Mononuclear cell (primary cell): ENCODE data around the gene KIF5A. TPM values are rescaled to one million over a fixed set of nuclear protein-coding genes. Genes with fewer than 3 reads are reported as not detected.

Experiments
- H3K27me3 ChIP-seq: 2 replicates; pipeline ENCODE4 v1.6.0; 2011; ENCODE audit warnings: low read length, control low read depth; ENCODE audit not compliant: insufficient read depth
- H3K4me1 ChIP-seq: 2 replicates; pipeline ENCODE4 v1.5.1; 2011; ENCODE audit warnings: mild to moderate bottlenecking, low read length, control low read depth; ENCODE audit not compliant: insufficient read depth
- H3K4me3 ChIP-seq: 2 replicates; pipeline ENCODE4 v1.5.1; 2011; ENCODE audit warnings: mild to moderate bottlenecking, low read length, moderate library complexity
- H3K9me3 ChIP-seq: 2 replicates; pipeline ENCODE4 v1.5.1; 2011; ENCODE audit warnings: low read depth, mild to moderate bottlenecking, control low read depth, low read length
- total RNA-seq: library from RNA; depleted of rRNA; stranded (reverse); fragments of >200 nt; gene quantifications from one replicate; pipeline ENCODE4 v1.2.3, GENCODE V29; 2012

KIF5A gene
- total RNA-seq, 1 donor = 0.21 TPM

DNA sequence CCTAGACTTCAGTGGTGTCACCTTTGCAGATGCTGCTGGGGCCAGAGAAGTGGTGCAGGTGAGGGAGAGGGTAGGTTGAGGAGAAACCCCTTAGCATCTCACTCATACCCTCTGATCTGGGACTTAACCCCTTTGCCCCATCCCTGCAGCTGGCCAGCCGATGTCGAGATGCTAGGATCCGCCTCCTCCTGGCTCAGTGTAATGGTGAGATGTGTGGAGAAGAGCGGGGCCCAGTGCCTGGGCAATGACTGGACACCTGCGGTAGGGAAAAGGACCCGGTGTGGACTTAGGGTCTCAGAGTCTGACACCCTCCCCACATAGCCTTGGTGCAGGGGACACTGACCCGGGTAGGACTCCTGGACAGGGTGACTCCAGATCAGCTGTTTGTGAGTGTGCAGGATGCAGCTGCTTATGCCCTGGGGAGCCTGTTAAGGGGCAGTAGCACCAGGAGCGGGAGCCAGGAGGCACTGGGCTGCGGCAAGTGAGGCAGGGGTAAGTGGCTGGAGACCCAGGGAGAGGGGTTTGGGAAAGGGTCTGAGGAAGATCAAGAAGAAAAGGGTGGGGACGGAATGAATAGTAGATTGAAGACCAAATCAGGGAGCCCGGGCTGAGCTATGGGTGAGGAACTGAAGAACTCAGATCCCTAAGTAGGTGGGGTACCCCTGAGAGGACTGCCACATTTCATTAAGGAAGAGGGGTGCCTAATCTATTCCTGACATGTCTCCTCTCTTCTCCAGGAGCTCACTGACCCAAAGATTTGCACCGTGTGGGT, 75.6 kb downstream of the KIF5A start:
- Histone ChIP-seq H3K4me3 (no peak overlapping the region), H3K9me3 (no peaks in the 10 kb centered on the region), H3K27me3 (peaks cover 96% of the 10 kb centered on the region), H3K4me1 (peaks cover 25% of the 10 kb centered on the region)

DNA sequence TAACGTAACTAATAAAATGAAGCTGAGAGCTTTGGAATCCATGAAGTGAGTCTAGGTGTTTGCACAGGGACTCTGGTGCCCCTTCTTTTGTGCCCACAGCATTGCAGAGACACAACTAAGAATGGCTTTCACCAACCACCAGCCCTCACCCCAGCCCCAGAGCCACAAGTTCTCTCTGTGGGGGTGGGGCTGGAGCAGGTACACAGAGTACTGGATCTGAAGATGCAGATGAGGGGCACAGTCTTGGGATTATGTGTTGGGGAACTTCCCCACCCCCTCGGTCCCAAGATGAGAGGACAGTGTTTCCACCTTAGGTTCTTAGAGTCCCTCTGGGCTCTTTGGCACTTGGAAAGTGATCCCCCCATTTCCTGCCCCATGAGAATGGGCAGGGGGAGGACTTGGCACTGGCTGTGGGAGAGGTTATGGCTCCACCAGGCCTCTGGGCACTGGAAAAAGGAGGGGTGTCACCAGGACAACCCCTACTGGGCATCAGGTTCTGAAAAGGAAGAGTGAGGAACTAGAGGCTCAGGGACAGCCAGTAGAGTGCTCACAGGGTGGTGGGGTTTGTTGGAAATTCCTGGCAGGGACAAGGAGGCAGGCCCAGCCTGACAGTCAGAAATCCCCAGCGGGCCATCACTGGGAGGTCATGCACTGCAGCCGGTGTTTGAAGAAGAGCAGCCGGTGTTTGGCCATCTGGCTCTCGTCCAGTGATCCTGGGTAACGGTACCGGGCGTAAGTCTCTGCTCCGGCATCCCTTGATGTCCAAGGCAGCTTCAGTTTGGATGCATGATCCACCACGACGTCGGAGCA, 76.5 kb downstream of the KIF5A start:
- Histone ChIP-seq H3K27me3 (peaks cover 96% of the 10 kb centered on the region), H3K4me1 (peaks cover 16% of the 10 kb centered on the region), H3K9me3 (no peaks in the 10 kb centered on the region), H3K4me3 (no peak overlapping the region)

DNA sequence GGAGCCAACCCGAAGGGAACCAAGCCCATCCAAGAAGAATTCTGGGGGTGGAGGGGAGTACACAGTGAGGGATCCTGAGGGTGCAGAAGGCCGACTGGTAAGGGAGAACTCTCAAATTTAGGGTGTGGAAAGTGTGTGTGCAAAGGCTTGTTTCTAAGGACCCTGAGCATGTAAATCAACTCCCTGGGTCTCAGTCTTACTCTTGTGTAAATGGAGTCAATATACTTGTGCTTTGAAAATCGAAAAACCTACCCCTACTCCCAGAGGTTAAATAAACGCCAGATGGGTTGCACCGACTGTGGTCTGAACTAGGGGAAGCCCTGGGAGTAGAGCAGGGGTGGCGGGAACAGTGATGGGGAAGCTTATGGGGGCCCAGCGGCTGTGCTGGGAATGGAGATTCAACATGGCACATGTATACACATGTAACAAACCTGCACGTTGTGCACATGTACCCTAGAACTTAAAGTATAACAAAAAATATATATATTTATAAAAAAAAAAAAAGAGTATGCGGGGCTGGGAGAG, 77.1 kb downstream of the KIF5A start:
- H3K4me1 ChIP-seq = peaks cover 13% of the 10 kb centered on the region
- H3K27me3 ChIP-seq = peaks cover 96% of the 10 kb centered on the region
- H3K4me3 ChIP-seq = no peak overlapping the region
- no peaks in the 10 kb centered on the region for H3K9me3 ChIP-seq

DNA sequence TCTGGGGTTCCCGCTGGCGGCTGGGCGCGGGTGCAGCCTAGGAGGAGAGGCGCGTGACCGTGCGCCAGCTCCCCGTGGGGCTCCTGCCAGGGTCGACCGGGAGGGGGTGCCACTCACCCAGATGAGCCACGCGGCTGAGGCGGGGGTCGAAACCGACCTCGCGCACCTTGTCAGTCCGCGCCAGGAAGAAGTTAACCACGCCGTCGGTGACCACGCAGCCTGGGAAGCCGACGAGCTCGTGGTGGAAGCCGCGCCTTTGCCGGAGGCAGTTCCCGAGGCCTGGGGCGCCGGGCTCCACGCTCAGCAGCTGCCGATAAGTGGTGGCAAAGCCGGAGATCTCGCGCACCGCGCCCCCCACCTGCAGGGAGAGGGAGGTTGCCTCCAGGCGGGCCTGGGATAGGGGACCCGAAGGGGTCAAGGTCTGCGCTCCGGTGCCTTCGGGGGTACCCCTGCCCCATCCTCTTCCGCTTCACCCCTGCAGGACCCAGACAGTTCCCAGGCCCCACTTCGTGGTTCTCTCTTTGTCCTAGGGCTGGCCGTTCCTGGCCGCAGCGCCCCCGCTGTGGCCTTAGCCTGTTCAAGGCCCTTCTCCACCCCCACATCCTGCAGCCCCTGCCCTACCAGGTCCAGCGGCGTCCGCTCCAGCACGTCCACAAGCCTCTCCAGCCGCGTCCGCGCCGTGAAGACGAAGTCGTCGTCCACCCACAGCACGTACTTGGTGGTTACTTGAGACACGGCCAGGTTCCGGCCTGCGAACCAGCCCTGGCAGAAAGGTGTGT, 77.8 kb downstream of the KIF5A start:
- no peaks in the 10 kb centered on the region for H3K9me3 ChIP-seq
- no peak overlapping the region for H3K4me3 ChIP-seq
- H3K27me3 ChIP-seq = peaks cover 96% of the 10 kb centered on the region
- H3K4me1 ChIP-seq = peaks cover 19% of the 10 kb centered on the region

DNA sequence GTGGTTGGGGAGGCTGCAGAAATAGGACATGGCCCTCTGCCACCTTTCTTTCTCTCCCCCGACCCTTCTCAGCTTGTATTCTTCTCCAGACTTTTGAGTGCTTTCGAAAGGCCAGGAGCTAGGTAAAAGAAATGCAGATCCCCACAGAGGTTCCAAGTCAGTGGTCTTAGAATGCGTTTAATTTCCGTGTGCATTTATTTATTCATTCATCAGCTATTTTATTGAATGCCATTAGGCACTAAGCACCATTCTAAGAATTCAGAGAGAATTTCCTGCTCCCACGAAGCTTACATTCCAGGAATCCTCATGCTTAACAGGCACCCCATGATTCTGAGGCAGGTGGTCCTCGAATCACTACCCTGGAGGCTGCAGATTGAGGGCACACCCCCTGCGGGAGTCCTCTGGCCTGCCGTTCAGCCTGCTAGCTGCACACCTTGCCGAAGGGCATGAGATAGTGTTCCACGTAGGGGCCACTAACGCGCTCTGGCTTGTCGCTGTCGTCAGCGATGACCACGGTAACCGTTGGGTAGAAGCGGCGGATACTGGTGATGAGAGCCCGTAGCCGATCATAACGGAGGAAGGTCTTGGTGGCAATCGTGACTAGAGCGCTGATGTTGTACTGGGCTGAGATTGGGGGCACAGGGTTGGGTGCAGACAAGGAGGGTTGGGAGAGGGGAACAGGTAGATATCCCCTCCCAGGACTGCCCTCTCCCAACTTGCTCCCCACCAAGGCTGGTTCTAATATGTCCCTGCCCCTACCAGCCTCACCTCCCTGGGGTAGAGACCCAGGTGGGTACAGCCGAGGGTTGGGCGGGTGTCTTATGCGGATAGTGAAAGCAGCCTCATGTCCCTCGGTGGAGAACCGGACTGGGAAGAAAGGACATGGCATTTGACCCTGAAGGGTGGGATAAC, 78.7 kb downstream of the KIF5A start:
- Histone ChIP-seq H3K9me3 (no peaks in the 10 kb centered on the region), H3K4me1 (peaks cover 28% of the 10 kb centered on the region), H3K4me3 (no peak overlapping the region), H3K27me3 (peaks cover 96% of the 10 kb centered on the region)

DNA sequence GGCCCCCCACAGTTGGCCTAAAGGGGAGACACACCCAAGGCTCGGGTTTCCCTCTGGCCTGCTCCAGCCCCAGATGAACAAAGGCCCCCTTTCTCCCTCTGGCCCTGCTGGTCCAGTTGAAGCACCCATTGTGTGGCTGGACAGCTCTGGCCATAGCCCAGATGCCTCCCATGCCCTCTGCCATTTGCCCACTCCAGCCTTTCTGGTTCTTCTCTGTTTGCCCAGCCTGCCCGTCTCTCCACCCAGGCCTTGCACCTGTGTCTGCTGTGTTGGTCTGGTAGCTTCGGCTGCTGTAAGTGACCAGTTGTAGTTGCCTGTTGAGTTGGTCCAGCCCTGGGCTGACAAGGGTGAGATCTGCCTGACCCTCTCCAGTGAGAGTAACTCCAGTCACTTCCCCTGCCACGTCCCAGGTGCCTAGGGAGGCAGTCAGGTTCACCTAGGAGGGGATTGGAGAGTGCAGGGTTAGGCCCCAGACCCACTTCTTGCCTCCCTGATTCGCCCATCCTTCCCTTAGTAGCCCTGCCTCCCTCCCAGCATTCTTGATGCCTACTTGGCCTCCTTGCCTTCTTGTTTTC, 80.1 kb downstream of the KIF5A start:
- H3K4me1 ChIP-seq = peaks cover 29% of the 10 kb centered on the region
- H3K4me3 ChIP-seq = no peak overlapping the region
- no peaks in the 10 kb centered on the region for H3K9me3 ChIP-seq
- peaks cover 90% of the 10 kb centered on the region for H3K27me3 ChIP-seq

DNA sequence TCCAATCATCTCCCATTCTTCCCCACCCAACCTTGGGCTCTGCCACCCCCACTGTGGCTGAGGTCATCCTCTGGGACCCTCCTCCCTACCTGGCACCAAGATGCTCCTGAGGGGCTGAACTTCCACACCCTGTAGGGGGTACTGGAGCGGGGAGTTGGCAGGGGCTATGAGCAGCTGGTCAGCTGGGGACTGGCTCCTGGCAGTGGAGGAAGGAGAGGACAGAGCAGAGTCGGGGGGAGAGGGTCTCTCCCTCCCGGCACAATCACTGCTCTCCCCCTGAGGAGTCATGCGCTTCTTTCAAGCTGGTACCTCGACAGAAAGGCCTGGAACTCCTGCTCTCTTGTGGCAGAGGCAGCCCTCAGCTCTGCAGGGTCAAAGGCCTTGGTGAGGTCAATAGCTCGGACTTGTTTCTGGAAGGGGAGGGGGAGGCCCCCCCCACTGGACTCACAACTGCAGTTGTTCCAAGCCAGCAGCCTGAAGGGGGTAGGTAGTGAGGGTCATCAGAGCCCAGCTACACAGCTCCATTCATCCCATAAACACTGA, 81.1 kb downstream of the KIF5A start:
- Histone ChIP-seq H3K9me3 (no peaks in the 10 kb centered on the region), H3K27me3 (peaks cover 86% of the 10 kb centered on the region), H3K4me3 (no peak overlapping the region), H3K4me1 (peaks cover 29% of the 10 kb centered on the region)

DNA sequence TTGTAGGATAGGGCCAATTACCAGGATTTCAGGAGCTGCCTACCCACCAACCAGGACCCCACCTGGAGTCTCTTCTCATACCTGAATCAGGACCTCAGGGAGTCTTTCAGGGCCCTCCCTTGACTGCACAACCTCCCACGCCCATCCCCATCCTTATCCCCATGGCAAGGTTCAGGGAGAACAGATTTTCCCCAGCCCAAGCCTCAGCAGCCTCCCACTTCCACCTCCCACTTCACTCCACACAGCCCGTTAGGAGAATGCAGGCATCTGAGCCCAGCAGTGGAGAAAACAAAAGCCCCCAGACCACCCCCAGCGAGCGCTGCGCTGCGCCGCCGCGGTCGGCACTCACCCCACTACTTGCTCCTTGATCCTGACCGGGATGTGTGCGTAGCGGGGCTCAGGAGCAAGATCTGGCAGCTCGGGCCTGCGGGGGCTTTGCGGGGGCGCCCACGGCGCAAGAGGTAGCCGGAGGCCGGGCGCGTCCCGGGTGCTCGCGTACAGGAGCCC, 81.8 kb downstream of the KIF5A start:
- Histone ChIP-seq H3K27me3 (peaks cover 81% of the 10 kb centered on the region), H3K4me3 (no peak overlapping the region), H3K9me3 (no peaks in the 10 kb centered on the region)

DNA sequence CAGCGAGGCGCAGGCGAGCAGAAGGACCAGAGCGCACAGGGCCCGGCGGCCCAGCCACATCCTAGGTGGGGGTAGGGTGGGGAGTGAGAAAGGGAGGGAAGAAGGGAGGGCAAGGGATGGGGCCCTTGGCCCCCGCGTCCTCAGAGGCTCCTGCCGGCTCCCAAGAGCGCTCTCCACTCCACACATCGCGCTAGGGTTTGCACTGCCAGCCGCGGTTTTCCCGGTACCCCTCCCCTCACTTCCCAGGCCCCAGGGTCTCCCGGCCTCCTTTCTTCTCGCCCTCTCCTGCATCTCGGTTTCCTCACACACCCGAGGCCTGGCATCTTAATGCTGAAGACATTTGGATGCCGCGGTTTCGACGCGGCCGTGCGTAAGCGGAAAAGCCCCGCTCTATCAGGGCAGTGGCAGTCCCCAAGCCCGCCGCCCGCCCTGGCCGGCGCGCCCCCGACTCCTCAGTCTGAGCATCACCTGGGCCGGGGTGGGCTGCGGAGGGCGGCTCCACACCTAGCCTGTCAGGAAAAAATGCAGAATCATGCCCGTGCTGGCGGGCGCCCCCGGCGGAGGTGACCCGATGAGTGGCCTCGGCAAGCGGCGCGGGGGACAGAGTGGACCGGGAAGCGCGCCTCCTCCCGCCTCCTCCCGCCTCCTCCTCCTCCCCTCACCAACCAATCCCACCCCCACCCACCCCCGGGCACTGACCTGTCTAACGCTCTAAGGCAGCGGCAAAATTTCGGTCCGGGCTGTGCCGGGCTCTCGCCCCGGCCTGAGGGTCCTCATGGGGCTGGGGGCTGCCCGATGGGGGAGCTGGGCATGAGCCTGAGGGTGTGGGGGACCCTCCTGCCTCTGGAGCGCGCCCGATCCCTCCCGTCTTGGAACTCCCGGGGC, 82.5 kb downstream of the KIF5A start:
- no peak overlapping the region for H3K4me3 ChIP-seq
- no peaks in the 10 kb centered on the region for H3K9me3 ChIP-seq
- peaks cover 75% of the 10 kb centered on the region for H3K27me3 ChIP-seq
- peaks cover 27% of the 10 kb centered on the region for H3K4me1 ChIP-seq

More for the DNA sequence above, 81.8 kb downstream of the KIF5A start:
- H3K4me1 ChIP-seq = peaks cover 29% of the 10 kb centered on the region

DNA sequence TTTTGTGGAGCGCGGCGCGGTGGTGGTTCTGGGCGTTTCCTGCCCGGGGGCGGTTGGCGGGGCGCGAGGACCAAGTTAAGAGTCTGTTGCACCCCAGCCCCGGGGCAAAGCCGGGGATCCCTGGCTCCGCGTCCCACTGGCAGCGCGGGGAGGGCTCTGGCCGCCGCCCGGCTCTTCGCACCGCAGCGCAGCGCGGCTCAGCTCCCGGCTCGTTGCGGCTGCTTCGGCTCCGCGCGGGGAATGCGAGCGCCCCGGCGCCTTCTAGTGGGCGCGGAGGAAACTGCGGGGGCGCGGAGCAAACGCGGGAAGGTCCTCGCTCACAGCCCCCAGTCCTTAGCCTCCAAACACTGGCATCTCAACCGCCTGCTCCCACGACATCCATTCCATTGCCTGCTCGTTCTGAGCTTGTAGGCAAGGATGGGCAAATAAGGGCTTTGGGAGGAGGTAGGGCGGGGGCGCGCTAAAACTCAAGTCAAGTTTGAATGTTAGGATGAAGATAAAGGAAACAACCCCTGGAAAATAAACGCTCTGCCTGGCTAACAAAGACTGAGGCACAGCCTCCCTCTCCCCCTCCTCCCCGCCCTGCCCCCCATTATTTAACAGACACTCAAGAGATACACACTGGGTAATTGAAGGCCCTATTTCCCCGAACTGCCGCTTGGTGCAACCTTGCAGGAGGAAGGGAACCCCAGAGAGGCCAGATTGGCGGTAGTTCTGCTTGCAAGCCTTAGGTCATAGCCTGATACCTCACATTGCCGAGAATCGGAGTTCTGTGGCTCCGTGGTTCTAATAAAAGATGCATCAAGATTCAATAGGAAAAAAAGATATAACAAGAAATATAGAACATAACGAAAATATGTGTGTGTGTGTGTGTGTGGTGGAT, 83.4 kb downstream of the KIF5A start, which contains the start of gene B4GALNT1:
TSS of gene B4GALNT1 (minus strand) at position 244 of the 883 bp plus-strand sequence. CDS start 1,069 bp downstream, outside the sequence.
- no peak within 1 kb of the TSS for H3K4me3 ChIP-seq

More for the DNA sequence above, 83.4 kb downstream of the KIF5A start, which contains the start of gene B4GALNT1:
- H3K4me1 ChIP-seq = peaks cover 19% of the 10 kb centered on the region
- peaks cover 66% of the 10 kb centered on the region for H3K27me3 ChIP-seq
- no peaks in the 10 kb centered on the region for H3K9me3 ChIP-seq
